Measurements from ENCODE around the gene ST3GAL5.

Gene ST3GAL5

DNA sequence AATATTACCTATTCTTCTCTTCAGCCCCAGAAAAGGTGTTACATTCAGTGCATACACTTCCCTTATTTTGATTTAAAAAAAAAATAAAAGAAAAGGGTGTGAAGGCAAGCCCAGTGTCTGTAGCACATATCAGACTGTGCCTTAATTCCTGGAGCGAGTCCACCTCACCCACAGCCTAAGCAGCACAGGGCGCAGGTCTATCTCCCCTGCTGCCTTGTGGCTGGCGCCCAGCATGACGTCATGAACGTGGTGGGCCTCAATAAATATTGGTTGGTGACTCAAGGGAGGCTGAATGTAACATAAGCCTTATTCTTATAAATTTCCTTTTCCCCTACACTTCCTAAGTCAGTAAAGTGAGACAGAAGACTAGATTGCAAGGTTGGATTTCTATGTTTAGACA lies 26.4 kb downstream of the ST3GAL5 start:
- H3K9ac ChIP-seq (ENCODE audit: low read length), result no peak overlapping the region

GRCh38 chr2:85861650-85862049 lies 27.1 kb downstream of the ST3GAL5 start:
- no peaks in the 10 kb centered on the region for H3K9me3 ChIP-seq (ENCODE audit: control insufficient read depth, insufficient read depth, low read depth, low read length)
- no peak overlapping the region for H3K9ac ChIP-seq (ENCODE audit: low read length)
- no peaks in the 10 kb centered on the region for H3K4me1 ChIP-seq (ENCODE audit: control insufficient read depth, insufficient read depth, low read length)
- no peak overlapping the region for H3K4me3 ChIP-seq (ENCODE audit: low read depth, low read length)
- no peaks in the 10 kb centered on the region for H3K27me3 ChIP-seq (ENCODE audit: control insufficient read depth, insufficient read depth, low read length)
- H3K27ac ChIP-seq (ENCODE audit: low read depth, low read length), result no peak overlapping the region
- H3K36me3 ChIP-seq (ENCODE audit: control insufficient read depth, insufficient read depth, low read length), result no peaks in the 10 kb centered on the region

More for the DNA sequence above, 26.4 kb downstream of the ST3GAL5 start:
- Histone ChIP-seq H3K4me1 (ENCODE audit: control insufficient read depth, insufficient read depth, low read length) (no peaks in the 10 kb centered on the region), H3K27ac (ENCODE audit: low read depth, low read length) (no peak overlapping the region), H3K36me3 (ENCODE audit: control insufficient read depth, insufficient read depth, low read length) (no peaks in the 10 kb centered on the region), H3K9me3 (ENCODE audit: control insufficient read depth, insufficient read depth, low read depth, low read length) (no peaks in the 10 kb centered on the region), H3K27me3 (ENCODE audit: control insufficient read depth, insufficient read depth, low read length) (no peaks in the 10 kb centered on the region), H3K4me3 (ENCODE audit: low read depth, low read length) (no peak overlapping the region)

- H3K4me1 ChIP-seq (ENCODE audit: control insufficient read depth, insufficient read depth, low read length), result no peaks in the 10 kb centered on the region
- no peaks in the 10 kb centered on the region for H3K27me3 ChIP-seq (ENCODE audit: control insufficient read depth, insufficient read depth, low read length)
- no peak overlapping the region for H3K27ac ChIP-seq (ENCODE audit: low read depth, low read length)
- H3K9ac ChIP-seq (ENCODE audit: low read length), result no peak overlapping the region
- no peaks in the 10 kb centered on the region for H3K9me3 ChIP-seq (ENCODE audit: control insufficient read depth, insufficient read depth, low read depth, low read length)
- no peaks in the 10 kb centered on the region for H3K36me3 ChIP-seq (ENCODE audit: control insufficient read depth, insufficient read depth, low read length)
- no peak overlapping the region for H3K4me3 ChIP-seq (ENCODE audit: low read depth, low read length)
Measured at GRCh38 chr2:85861180-85861579, 27.6 kb downstream of the ST3GAL5 start.

DNA sequence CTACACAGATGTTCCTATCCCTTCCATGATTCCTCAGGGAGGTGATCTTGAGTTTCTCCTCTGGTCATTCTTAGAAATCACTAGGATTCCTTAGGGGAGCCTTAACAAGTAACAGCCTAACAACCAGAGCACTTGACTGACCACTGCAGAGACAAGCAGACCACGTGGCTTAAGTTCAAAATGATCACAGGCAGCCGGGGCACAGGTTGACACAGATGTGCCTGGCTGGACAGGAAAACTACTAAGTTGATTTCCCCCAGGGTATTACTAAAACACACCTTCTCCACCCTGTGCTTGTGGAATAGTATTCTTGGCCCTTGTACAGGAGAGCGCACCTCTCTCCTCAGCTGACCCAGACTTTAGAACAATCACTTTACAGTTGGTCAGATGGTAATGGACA lies 29.9 kb downstream of the ST3GAL5 start:
- Histone ChIP-seq H3K9me3 (ENCODE audit: control insufficient read depth, insufficient read depth, low read depth, low read length) (no peaks in the 10 kb centered on the region), H3K36me3 (ENCODE audit: control insufficient read depth, insufficient read depth, low read length) (no peaks in the 10 kb centered on the region), H3K4me1 (ENCODE audit: control insufficient read depth, insufficient read depth, low read length) (no peaks in the 10 kb centered on the region), H3K4me3 (ENCODE audit: low read depth, low read length) (no peak overlapping the region), H3K27ac (ENCODE audit: low read depth, low read length) (no peak overlapping the region), H3K9ac (ENCODE audit: low read length) (no peak overlapping the region), H3K27me3 (ENCODE audit: control insufficient read depth, insufficient read depth, low read length) (no peaks in the 10 kb centered on the region)

GRCh38 chr2:85854897-85855296 lies 33.9 kb downstream of the ST3GAL5 start:
- Histone ChIP-seq H3K36me3 (ENCODE audit: control insufficient read depth, insufficient read depth, low read length) (no peaks in the 10 kb centered on the region), H3K27ac (ENCODE audit: low read depth, low read length) (no peak overlapping the region), H3K9ac (ENCODE audit: low read length) (no peak overlapping the region), H3K4me1 (ENCODE audit: control insufficient read depth, insufficient read depth, low read length) (no peaks in the 10 kb centered on the region), H3K4me3 (ENCODE audit: low read depth, low read length) (no peak overlapping the region), H3K9me3 (ENCODE audit: control insufficient read depth, insufficient read depth, low read depth, low read length) (no peaks in the 10 kb centered on the region), H3K27me3 (ENCODE audit: control insufficient read depth, insufficient read depth, low read length) (no peaks in the 10 kb centered on the region)

DNA sequence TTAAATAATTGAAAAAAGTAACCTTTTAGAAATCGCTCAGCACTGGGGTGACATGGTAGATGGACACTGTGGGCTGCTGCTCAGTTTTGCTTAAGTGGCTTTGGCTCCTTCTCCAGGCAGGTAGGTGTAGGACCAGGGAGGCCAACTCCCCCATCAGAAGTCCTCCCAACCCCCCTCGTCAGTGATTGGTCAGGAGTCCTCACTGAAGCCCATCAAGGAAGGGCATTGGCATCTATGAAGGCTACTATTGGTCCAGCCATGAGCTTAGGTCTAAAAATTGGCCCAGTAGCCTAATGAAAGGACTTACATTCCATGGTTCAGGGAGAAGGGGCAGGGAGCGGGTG lies 34.7 kb downstream of the ST3GAL5 start:
- Histone ChIP-seq H3K36me3 (ENCODE audit: control insufficient read depth, insufficient read depth, low read length) (no peaks in the 10 kb centered on the region), H3K4me3 (ENCODE audit: low read depth, low read length) (no peak overlapping the region), H3K4me1 (ENCODE audit: control insufficient read depth, insufficient read depth, low read length) (no peaks in the 10 kb centered on the region), H3K9ac (ENCODE audit: low read length) (no peak overlapping the region), H3K27me3 (ENCODE audit: control insufficient read depth, insufficient read depth, low read length) (no peaks in the 10 kb centered on the region), H3K9me3 (ENCODE audit: control insufficient read depth, insufficient read depth, low read depth, low read length) (no peaks in the 10 kb centered on the region), H3K27ac (ENCODE audit: low read depth, low read length) (no peak overlapping the region)

GRCh38 chr2:85853499-85854165 lies 35.2 kb downstream of the ST3GAL5 start:
- no peaks in the 10 kb centered on the region for H3K9me3 ChIP-seq (ENCODE audit: control insufficient read depth, insufficient read depth, low read depth, low read length)
- no peaks in the 10 kb centered on the region for H3K27me3 ChIP-seq (ENCODE audit: control insufficient read depth, insufficient read depth, low read length)
- no peaks in the 10 kb centered on the region for H3K4me1 ChIP-seq (ENCODE audit: control insufficient read depth, insufficient read depth, low read length)
- no peak overlapping the region for H3K4me3 ChIP-seq (ENCODE audit: low read depth, low read length)
- H3K9ac ChIP-seq (ENCODE audit: low read length), result no peak overlapping the region
- H3K36me3 ChIP-seq (ENCODE audit: control insufficient read depth, insufficient read depth, low read length), result no peaks in the 10 kb centered on the region
- H3K27ac ChIP-seq (ENCODE audit: low read depth, low read length), result no peak overlapping the region

DNA sequence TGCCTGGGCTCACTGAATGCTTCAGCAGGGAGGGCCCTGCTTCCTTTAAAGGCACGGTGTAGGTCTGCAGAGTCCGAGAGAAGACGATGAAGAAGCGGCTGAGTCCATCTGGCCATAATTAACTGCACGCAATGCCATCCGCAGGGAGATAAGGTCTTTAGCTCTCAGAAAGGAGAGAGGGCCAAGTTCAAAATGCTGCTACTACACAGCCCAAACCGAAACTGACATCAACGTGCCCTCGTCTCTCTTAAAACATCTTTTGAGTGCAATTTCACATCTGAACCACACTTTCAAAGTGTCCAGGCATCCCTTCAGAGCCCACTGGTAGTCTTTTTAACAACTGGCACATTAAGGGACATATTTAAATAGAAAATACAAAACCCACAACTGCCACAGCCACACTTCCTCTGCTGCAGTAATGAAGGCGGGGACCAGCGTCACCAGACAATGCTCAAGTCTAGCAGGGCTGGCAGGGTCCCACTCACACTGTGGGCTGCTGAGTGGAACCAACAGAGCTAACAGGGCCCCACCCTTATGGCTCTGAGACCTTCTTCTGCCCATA lies 35.8 kb downstream of the ST3GAL5 start:
- Histone ChIP-seq H3K36me3 (ENCODE audit: control insufficient read depth, insufficient read depth, low read length) (no peaks in the 10 kb centered on the region), H3K27me3 (ENCODE audit: control insufficient read depth, insufficient read depth, low read length) (no peaks in the 10 kb centered on the region), H3K27ac (ENCODE audit: low read depth, low read length) (no peak overlapping the region), H3K4me3 (ENCODE audit: low read depth, low read length) (no peak overlapping the region), H3K9ac (ENCODE audit: low read length) (no peak overlapping the region), H3K4me1 (ENCODE audit: control insufficient read depth, insufficient read depth, low read length) (no peaks in the 10 kb centered on the region), H3K9me3 (ENCODE audit: control insufficient read depth, insufficient read depth, low read depth, low read length) (no peaks in the 10 kb centered on the region)

DNA sequence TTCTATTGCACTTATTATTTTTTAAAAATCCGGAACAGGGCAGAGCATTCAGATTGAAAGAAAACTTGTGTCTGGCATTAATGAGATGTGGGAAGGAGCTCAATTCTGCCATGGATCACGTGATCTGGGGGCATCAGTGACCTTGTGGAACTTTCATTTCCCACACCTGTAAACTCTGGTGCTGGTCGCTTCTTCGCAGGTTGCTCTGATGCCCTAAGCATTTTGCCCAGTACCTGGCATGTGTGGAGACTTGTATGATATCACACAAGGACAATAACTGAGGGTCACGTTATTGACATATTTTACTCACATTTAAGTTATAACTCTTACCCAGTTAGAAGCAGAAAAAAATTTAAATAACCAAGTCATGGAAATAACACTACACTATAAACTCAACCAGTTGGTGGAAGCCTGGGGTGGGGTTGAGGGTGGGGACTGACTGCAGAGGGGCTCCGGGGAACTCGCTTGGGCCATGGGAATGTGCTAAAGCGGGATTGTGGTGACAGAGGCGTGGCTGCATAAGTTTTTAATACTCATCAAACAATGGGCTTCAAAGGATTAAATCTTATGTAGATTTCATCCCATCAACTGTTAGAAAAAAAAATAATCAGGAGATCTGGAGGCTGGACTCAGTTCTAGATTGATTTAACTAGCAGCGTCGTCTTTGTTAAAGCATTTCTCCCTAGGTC lies 36.5 kb downstream of the ST3GAL5 start:
- Histone ChIP-seq H3K4me1 (ENCODE audit: control insufficient read depth, insufficient read depth, low read length) (no peaks in the 10 kb centered on the region), H3K9ac (ENCODE audit: low read length) (no peak overlapping the region), H3K27ac (ENCODE audit: low read depth, low read length) (no peak overlapping the region), H3K4me3 (ENCODE audit: low read depth, low read length) (no peak overlapping the region), H3K36me3 (ENCODE audit: control insufficient read depth, insufficient read depth, low read length) (no peaks in the 10 kb centered on the region; the same call in 1 of the 2 replicates), H3K9me3 (ENCODE audit: control insufficient read depth, insufficient read depth, low read depth, low read length) (no peaks in the 10 kb centered on the region), H3K27me3 (ENCODE audit: control insufficient read depth, insufficient read depth, low read length) (no peaks in the 10 kb centered on the region)

GRCh38 chr2:85851253-85852151 lies 37.3 kb downstream of the ST3GAL5 start:
- no peaks in the 10 kb centered on the region for H3K27me3 ChIP-seq (ENCODE audit: control insufficient read depth, insufficient read depth, low read length)
- no peaks in the 10 kb centered on the region for H3K4me1 ChIP-seq (ENCODE audit: control insufficient read depth, insufficient read depth, low read length)
- H3K4me3 ChIP-seq (ENCODE audit: low read depth, low read length), result no peak overlapping the region
- H3K27ac ChIP-seq (ENCODE audit: low read depth, low read length), result no peak overlapping the region
- no peaks in the 10 kb centered on the region for H3K9me3 ChIP-seq (ENCODE audit: control insufficient read depth, insufficient read depth, low read depth, low read length)
- no peaks in the 10 kb centered on the region; the same call in none of the 2 replicates for H3K36me3 ChIP-seq (ENCODE audit: control insufficient read depth, insufficient read depth, low read length)
- H3K9ac ChIP-seq (ENCODE audit: low read length), result no peak overlapping the region

GRCh38 chr2:85850451-85850850 lies 38.3 kb downstream of the ST3GAL5 start:
- no peak overlapping the region for H3K27ac ChIP-seq (ENCODE audit: low read depth, low read length)
- no peaks in the 10 kb centered on the region for H3K9me3 ChIP-seq (ENCODE audit: control insufficient read depth, insufficient read depth, low read depth, low read length)
- H3K4me3 ChIP-seq (ENCODE audit: low read depth, low read length), result no peak overlapping the region
- H3K4me1 ChIP-seq (ENCODE audit: control insufficient read depth, insufficient read depth, low read length), result no peaks in the 10 kb centered on the region
- H3K36me3 ChIP-seq (ENCODE audit: control insufficient read depth, insufficient read depth, low read length), result no peaks in the 10 kb centered on the region; the same call in none of the 2 replicates
- no peaks in the 10 kb centered on the region for H3K27me3 ChIP-seq (ENCODE audit: control insufficient read depth, insufficient read depth, low read length)
- no peak overlapping the region for H3K9ac ChIP-seq (ENCODE audit: low read length)

All from HUES6 (cell line).